ENCODE measurements around the gene SEMA4B. TPM values are rescaled to one million over a fixed set of nuclear protein-coding genes. Genes with fewer than 3 reads are reported as not detected.

Gene SEMA4B
- total and polyA plus RNA-seq, 10 of the 15 experiments (the other 5 are each of a cell fraction or from before 2014, with no cell fraction given) = 0.87 to 26.0 (median 9.3) TPM

DNA sequence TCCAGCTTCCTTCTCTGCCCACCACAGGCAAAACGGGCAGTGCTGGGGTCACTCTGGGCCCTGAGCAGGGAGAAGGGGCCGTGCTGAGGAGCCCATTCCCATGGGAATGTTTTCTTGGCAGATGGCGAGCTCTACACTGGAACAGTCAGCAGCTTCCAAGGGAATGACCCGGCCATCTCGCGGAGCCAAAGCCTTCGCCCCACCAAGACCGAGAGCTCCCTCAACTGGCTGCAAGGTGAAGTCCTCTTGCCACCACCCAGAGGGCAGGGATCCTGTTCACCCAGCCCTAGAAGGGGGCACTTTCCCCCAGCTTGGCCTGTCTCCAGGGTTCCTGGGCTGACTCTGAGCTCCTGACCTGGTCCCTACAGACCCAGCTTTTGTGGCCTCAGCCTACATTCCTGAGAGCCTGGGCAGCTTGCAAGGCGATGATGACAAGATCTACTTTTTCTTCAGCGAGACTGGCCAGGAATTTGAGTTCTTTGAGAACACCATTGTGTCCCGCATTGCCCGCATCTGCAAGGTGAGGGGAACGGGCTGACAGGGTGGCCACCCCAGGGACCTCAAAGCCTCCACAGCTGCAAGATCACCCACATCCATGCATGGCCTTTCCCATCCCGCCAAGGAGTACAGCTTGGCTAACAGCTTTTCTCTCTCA is 20.2 kb downstream of the SEMA4B start (continued):
- TF ChIP-seq, protein P1, sequence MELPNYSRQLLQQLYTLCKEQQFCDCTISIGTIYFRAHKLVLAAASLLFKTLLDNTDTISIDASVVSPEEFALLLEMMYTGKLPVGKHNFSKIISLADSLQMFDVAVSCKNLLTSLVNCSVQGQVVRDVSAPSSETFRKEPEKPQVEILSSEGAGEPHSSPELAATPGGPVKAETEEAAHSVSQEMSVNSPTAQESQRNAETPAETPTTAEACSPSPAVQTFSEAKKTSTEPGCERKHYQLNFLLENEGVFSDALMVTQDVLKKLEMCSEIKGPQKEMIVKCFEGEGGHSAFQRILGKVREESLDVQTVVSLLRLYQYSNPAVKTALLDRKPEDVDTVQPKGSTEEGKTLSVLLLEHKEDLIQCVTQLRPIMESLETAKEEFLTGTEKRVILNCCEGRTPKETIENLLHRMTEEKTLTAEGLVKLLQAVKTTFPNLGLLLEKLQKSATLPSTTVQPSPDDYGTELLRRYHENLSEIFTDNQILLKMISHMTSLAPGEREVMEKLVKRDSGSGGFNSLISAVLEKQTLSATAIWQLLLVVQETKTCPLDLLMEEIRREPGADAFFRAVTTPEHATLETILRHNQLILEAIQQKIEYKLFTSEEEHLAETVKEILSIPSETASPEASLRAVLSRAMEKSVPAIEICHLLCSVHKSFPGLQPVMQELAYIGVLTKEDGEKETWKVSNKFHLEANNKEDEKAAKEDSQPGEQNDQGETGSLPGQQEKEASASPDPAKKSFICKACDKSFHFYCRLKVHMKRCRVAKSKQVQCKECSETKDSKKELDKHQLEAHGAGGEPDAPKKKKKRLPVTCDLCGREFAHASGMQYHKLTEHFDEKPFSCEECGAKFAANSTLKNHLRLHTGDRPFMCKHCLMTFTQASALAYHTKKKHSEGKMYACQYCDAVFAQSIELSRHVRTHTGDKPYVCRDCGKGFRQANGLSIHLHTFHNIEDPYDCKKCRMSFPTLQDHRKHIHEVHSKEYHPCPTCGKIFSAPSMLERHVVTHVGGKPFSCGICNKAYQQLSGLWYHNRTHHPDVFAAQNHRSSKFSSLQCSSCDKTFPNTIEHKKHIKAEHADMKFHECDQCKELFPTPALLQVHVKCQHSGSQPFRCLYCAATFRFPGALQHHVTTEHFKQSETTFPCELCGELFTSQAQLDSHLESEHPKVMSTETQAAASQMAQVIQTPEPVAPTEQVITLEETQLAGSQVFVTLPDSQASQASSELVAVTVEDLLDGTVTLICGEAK (IDR thresholded peaks at IDR 0.05; ENCODE audit: borderline replicate concordance) = no peak
- TF ChIP-seq, protein P2, sequence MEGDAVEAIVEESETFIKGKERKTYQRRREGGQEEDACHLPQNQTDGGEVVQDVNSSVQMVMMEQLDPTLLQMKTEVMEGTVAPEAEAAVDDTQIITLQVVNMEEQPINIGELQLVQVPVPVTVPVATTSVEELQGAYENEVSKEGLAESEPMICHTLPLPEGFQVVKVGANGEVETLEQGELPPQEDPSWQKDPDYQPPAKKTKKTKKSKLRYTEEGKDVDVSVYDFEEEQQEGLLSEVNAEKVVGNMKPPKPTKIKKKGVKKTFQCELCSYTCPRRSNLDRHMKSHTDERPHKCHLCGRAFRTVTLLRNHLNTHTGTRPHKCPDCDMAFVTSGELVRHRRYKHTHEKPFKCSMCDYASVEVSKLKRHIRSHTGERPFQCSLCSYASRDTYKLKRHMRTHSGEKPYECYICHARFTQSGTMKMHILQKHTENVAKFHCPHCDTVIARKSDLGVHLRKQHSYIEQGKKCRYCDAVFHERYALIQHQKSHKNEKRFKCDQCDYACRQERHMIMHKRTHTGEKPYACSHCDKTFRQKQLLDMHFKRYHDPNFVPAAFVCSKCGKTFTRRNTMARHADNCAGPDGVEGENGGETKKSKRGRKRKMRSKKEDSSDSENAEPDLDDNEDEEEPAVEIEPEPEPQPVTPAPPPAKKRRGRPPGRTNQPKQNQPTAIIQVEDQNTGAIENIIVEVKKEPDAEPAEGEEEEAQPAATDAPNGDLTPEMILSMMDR (IDR thresholded peaks at IDR 0.05 in 2 of 3, conservative IDR thresholded peaks at IDR 0.05 in 1 of 3; ENCODE audit: control insufficient read depth in 2 of 3, extremely low read depth in 1 of 3, insufficient read depth in 1 of 3, low read depth in 3 of 3, low read length in 3 of 3) = peak; percentile 66 to 82 (median 81)
- peak; percentile 82 for TF ChIP-seq RAD21 (IDR thresholded peaks at IDR 0.05; ENCODE audit: insufficient read depth, low read depth, low read length)
- TF ChIP-seq TCF7 (IDR thresholded peaks at IDR 0.05; ENCODE audit: borderline replicate concordance) = no peak
- no peak for TF ChIP-seq ZNF384 (IDR thresholded peaks at IDR 0.05; ENCODE audit: borderline replicate concordance, low read depth, low read length)
- TF ChIP-seq HDAC6 (IDR thresholded peaks at IDR 0.05; ENCODE audit: unreplicated experiment) = no peak
- TF ChIP-seq ASH2L (IDR thresholded peaks at IDR 0.05; ENCODE audit: borderline replicate concordance, low read depth) = no peak
- no peak for TF ChIP-seq IRF5 (IDR thresholded peaks at IDR 0.05; ENCODE audit: borderline replicate concordance)
- TF ChIP-seq HDAC2 (IDR thresholded peaks at IDR 0.05) = no peak
- no peak for TF ChIP-seq TBL1XR1 (IDR thresholded peaks at IDR 0.05; ENCODE audit: low read depth, low read length)
- no peak for TF ChIP-seq POU2F2 (IDR thresholded peaks at IDR 0.05; ENCODE audit: borderline replicate concordance, low read depth, low read length)
- TF ChIP-seq STAT3 (IDR thresholded peaks at IDR 0.05; ENCODE audit: low read depth, low read length) = no peak
- TF ChIP-seq ATF3 (IDR thresholded peaks at IDR 0.05; ENCODE audit: borderline replicate concordance, extremely low read depth, low read depth, low read length) = no peak
- no peak for TF ChIP-seq RCOR1 (conservative IDR thresholded peaks at IDR 0.05; ENCODE audit: low read depth, low read length)
- TF ChIP-seq WRNIP1 (IDR thresholded peaks at IDR 0.05; ENCODE audit: borderline replicate concordance, low read depth, low read length) = no peak
- no peak for TF ChIP-seq CBX3 (IDR thresholded peaks at IDR 0.05; ENCODE audit: borderline replicate concordance, low read depth)
